GM19463 (cell line): ENCODE results near the gene MAGEC1.
"Not testable (repeated sequence)": the region's sequence is repeated elsewhere in the genome, so short reads cannot be mapped to it uniquely, and the experiment has no call there.

Source experiments
- ATAC-seq: cut with Tn5 transposase; IDR thresholded peaks from one replicate; pipeline ENCODE4 v1.9.1; 2021; ENCODE audit warnings: mild to moderate bottlenecking, moderate library complexity; ENCODE audit not compliant: unreplicated experiment

MAGEC1 gene, protein sequence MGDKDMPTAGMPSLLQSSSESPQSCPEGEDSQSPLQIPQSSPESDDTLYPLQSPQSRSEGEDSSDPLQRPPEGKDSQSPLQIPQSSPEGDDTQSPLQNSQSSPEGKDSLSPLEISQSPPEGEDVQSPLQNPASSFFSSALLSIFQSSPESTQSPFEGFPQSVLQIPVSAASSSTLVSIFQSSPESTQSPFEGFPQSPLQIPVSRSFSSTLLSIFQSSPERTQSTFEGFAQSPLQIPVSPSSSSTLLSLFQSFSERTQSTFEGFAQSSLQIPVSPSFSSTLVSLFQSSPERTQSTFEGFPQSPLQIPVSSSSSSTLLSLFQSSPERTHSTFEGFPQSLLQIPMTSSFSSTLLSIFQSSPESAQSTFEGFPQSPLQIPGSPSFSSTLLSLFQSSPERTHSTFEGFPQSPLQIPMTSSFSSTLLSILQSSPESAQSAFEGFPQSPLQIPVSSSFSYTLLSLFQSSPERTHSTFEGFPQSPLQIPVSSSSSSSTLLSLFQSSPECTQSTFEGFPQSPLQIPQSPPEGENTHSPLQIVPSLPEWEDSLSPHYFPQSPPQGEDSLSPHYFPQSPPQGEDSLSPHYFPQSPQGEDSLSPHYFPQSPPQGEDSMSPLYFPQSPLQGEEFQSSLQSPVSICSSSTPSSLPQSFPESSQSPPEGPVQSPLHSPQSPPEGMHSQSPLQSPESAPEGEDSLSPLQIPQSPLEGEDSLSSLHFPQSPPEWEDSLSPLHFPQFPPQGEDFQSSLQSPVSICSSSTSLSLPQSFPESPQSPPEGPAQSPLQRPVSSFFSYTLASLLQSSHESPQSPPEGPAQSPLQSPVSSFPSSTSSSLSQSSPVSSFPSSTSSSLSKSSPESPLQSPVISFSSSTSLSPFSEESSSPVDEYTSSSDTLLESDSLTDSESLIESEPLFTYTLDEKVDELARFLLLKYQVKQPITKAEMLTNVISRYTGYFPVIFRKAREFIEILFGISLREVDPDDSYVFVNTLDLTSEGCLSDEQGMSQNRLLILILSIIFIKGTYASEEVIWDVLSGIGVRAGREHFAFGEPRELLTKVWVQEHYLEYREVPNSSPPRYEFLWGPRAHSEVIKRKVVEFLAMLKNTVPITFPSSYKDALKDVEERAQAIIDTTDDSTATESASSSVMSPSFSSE

DNA sequence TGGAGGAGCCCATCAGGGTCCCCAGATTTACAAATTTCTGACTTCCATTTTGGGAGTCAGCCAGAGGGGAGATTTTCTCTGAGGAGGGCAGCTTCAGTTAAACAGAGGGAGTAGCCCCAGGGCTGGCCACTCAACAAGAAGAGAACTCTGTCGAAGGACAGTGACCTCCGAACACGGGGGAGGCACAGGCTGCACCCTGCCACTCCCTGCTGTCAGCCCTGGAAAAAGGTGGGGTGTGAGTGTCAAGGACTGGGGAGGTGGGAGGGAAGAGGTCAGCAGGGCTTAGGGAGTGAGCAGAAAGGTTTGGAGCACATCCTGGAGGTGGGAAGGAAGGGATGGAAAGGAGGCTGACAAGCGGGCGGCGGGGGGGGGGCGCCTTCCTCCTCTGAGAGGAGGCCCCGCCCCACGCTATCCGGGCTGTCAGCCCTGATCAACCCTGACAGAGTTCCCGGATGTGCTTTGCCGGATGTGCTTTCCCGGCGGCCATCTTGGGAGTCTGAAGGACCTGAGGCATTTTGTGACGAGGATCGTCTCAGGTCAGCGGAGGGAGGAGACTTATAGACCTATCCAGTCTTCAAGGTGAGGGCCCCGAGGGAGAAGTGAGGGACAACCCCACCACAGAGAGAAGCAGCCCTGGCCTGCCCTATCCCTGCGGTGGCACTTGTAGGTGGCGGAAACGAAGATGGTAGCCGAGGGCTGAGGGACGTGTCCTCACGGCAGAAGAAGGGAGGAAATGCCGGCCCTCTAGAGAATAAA is at the start of gene MAGEC1:
TSS of gene MAGEC1 (plus strand) at position 495 of the 756 bp plus-strand sequence. CDS start 1,179 bp downstream, outside the sequence.
- no peak for ATAC-seq

DNA sequence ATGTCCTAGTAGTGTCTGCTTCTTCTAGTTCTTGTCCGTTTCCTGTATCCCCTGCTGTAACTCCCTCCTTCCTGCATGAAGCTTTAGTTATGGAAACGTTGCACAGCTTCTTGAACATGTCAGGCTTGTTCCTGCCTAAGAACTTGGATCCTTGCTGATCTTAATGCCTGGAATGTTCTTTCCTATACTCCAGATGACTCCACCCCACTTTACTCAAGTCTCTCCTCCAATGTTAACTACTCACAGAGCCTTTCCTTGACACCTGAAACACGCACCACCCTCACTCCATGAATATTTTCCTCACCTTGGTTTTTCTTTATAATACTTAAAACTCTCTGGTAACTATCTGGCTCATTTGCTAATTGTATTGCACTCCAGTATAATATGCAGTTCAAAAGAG is 46.2 kb upstream of the MAGEC1 start:
- ATAC-seq = no peak

DNA sequence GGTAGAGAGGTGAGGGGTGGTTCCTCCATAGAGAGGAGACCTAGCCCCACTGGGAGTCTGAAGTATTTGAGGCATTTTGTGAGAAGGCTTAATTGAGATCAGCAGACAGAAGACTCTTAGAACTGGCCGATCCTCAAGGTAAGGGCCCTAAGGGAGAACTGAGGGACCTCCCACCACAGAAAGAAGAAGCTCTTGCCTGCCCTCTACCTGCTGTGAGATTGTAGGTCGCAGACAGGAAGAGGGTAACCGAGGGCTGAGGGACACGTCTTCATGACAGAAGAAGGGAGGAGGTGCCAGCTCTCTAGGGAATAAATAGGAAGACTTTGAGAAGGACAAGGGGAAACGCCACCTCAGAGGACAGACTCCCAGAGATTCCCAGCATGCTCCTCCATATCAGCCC is 24.1 kb upstream of the MAGEC1 start:
- no peak for ATAC-seq

DNA sequence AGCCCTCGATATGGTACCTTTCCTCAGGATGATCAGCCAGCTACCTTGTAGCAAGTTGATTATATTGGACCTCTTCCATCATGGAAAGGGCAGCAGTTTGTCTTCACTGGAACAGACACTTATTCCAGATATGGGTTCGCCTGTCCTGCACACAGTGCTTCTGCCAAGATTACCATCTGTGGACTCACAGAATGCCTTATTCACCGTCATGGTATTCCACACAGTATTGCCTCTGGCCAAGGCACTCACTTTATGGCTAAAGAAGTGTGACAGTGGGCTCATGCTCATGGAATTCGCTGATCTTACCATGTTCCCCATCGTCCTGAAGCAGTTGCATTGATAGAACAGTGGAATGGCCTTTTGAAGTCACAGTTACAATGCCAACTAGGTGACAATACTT is 14.9 kb upstream of the MAGEC1 start:
- not testable (repeated sequence) for ATAC-seq

DNA sequence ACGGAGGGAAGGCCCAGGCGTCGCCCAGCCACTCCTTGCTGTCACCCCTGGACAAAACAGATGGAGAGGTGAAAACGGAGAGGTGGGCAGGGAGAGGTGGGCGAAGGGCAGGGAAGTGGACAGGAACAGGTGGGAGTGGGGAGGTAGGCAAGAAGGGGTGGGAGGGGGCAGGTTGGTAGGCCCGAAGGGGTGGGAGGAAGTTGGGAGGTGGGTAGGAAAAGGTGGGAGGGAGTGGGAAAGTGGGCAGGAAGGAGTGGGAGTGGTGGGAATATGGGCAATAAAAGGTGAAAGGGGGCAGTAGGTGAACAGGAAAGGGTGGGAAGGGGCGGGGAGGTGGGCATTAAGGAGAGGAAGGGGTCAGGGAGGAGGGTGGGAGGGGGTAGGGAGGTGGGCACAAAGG is 9.0 kb upstream of the MAGEC1 start:
- no peak for ATAC-seq

DNA sequence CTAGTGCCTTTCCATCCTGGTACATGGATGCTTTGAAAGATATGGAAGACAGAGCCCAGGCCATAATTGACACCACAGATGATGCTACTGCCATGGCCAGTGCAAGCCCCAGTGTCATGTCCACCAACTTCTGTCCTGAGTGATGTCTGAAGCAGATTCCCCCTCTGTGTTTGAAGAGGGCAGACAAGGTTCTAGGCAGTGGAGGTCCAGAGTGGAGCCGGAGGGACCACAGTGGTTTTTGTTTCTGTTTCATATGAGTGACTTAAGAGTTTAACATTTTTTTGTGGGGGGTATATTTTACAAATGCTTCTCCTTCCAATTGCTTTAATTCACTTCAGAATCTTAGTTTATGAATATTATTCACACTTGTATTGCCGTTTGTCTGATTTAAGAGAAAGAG is 6.0 kb upstream of the MAGEC1 start:
- no peak for ATAC-seq

DNA sequence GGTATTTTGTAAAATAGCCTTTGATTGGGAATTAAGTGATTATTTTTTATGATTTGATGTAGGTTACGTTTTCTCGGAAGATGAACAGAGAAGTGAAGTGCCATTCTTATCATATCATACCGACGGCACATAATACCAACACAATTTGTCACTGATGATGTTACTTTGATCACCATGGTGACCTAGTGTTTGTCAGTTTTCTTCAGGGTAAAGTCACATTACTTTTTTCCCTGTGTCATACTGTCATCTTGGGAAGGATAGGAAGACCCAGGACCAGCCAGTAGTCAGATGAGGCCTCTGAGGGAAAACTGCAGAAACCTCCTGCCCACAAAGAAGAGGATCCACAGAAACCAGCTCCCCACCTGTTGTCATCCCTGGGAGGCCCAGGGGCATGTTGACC is 1.3 kb upstream of the MAGEC1 start:
- no peak for ATAC-seq

DNA sequence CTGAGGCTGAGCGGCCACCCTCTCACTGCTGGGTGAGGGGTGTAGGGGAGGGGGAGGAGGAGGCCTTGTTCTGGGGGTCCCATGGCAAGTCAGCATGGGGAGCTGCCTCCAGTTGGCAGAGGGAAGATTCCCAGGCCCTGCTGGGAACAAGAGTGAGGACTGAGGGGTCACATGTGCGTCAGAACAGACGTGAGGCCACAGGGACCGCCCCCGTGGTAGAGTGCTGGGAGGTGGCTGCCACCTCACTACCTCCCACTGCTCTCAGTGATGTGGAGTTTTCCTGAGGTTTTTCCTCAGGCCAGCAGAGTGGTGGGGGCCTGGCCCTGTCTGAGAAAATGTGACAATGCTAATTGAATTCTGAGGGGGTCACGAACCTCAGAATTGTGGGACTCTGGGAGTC is 568 bp downstream of the MAGEC1 start:
- no peak for ATAC-seq

DNA sequence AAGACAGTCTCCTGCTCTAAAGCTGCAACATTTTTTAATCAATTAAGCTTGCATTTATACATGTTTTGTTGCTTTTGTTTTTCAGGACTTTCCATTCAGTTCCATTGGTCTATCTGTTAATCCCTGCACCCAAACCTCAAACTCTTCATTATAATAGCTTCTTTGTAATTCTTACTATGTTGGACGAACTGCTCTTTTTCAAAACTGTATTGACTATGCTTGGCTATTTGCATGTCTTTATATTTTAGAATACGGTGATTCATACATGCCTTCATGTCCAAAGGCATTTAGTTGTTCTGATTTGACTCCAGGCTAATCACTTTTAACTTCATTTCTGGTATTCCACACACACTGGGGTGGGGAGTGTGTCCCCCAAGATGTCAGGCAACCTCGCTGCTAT is 14.1 kb downstream of the MAGEC1 start:
- ATAC-seq = no peak

DNA sequence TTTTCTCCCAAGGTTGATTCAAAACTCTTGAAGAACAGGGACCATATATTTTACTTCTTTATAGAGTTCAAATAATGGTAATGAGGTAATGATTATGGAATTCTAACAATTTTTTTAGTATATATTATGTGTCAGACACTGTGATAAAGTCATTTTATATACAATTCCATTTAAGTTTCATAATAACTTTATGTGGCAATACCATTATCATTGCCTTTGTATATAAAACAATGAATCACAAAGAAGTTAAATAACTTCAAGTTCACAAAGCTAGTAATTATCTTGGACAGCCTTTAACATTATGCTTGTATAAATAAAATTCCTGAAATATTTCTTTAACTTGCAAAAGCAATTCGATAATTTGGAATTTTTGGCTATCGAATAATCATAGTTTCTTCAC is 20.6 kb downstream of the MAGEC1 start:
- no peak for ATAC-seq

DNA sequence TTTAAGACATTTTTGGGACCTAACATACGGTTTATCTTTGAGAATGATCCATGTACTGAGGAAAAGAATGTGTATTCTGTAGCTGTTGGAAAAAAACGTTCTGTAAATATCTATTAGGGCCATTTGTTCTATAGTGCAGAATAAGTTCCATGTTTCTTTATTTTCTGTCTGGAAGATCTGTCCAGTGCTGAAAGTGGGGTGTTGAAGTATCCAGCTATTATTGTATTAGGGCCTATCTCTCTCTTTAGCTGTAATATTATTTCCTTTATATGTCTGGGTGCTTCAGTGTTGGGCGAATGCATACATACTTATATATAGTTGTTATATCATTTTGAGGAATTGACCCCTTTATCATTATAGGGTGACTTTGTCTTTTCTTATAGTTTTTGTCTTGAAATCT is 24.7 kb downstream of the MAGEC1 start:
- no peak for ATAC-seq

DNA sequence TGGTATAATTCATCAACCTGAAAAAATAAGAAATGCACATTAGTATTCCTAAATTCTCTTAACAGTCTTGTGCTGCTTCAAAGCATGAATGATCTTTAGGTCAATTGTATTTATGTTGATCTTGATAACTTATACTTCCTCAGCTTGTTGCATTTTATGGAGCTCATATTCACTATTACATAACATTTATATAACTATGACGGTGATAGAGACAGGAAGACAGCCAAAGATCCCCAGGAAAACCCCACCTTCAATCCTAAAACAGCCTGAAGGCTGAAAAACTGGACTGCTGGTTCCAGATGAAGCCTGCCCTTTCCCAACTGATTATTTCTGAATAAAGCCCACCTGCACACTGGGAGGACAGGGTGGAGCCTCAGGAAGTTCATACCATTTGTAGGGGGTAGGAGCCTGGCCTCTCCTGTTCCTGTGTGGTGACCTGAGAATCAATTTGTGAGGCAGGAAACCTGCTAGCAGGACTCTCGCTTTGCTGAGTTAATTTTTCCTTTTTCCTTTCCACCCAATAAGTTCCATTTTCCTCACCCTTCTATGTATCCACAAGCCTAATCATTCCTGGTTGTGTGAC is 30.5 kb downstream of the MAGEC1 start:
- ATAC-seq = no peak

DNA sequence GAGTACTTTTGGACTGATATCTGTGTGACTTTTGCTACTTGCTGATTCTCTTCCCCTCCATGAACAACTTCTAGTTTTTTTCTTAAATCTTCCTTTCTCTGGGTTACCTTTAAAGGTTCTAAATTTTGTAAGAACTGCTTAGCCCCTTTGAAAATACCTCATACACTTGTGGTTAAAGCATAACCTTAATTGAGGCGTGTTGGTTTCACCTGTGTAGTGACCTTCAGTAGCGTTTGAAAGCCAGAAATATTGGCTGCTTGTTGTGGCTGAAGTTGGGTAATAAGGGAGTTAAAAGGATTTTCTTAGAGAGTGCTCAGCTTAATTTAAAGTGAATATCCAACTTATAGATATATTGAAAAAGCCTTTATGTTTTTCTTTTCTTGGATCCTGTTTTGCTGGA is 32.0 kb downstream of the MAGEC1 start:
- ATAC-seq = no peak

DNA sequence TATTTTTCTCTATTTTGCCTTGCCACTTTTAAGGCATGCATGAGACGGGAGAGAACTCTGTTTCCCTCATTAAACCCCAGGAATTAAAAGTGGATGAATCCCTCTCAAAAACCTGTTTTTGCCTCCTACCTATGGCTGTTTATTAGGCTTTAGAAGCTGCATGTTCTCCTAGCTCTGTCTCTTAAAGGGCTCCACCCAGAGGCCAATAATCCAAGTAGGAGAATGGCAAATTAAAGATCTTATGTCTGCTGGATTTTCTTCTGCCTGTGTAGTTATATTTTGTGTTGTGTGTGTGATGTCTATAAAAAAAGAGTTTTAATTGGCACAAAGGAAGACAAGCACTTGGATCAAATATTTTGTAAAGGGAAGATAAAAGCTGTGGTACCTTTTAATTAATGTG is 32.4 kb downstream of the MAGEC1 start:
- ATAC-seq = no peak

DNA sequence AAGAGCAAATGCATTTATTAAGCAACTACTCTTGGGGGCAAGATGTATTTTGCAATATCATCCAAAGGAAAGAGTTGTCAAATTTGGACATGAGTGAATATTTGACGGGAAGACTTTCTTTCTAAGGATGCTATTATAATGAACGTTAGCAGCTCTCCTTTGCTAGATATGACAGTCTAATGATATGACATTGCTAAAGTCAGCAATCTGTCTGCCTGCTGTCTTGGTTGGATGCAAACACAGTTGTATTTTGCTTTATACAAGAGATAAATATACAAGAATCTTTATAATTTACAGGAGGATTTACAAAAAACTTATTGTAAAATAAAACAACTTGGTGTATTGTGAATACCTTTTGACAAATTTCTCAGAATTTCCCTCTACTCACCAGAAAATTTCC is 37.5 kb downstream of the MAGEC1 start:
- ATAC-seq = no peak

DNA sequence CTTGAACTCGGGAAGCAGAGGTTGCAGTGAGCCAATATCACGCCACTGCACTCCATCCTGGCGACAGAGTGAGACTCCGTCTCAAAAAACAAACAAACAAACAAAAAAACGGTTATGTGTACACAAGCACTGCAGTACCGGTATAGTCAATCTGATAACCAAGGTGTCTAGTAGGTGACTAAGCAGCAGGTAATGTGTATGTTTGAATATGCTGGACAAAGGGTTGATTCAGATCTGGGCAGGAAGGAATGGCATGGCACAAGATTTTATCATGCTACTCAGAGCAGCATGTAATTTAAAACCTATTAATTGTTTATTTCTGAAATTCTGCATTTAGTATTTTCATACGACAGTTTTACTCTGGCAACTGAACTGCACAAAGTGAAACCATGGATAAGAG is 41.7 kb downstream of the MAGEC1 start:
- no peak for ATAC-seq

DNA sequence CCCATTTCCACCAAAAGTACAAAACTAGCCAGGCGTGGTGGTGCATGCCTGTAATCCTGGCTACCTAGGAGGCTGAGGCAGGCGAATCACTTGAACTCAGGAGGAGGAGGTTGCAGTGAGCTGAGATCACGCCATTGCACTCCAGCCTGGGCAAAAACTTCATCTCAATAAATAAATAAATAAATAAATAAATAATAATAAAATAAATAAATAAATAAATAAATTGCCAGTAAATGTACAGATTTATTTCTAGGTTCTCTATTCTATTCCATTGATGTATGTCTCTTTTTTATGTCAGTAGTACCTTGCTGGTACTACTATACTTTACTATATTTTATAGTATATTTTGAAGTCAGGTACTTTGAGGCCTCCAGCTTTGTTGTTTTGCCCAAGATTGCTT is 43.7 kb downstream of the MAGEC1 start:
- no peak for ATAC-seq

DNA sequence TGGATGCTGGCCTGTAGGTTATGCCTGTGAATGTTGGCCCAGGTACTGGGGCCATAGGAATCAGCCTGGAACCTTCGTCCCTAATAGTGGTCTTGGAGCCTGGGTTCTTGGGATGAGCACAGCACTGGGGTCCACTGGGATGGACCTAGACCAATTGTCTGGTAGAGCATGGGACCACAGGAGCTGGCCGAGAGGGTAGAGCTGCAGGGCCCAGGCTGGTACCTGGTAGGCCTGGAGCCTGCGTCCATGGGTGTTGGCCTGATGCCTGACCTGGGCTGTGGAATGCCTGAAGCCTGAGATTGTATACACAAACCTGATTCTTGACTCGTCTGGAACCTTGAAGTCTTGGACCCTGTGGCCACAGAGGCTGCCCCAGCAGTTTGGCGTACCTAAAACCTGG is 48.9 kb downstream of the MAGEC1 start:
- ATAC-seq = no peak

DNA sequence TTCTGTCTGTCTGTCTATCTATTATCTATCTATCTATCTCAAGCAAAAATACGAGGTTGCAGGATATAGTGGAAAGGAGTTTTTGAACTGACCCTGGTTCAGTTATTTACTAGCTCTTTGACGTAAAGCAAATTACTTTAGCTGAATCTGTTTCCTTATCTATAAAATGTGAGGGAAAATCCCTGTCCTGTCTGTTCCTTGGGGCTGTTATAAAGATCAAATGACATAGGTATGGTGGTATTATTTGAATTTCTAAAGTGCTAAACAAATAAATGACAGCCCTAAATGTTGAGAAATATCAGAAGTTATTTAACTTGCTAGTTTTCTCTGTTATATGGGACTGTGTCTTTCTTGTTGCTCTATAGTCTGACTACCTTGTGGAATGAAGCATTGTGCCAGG is 55.0 kb downstream of the MAGEC1 start:
- ATAC-seq = no peak
